ENCODE measurements around the gene PPP6R3. TPM values are rescaled to one million over a fixed set of nuclear protein-coding genes. Genes with fewer than 3 reads are reported as not detected.

PPP6R3 gene
- total RNA-seq, 4 donors from 2014 or later = 103 to 150 (median 119) TPM

DNA sequence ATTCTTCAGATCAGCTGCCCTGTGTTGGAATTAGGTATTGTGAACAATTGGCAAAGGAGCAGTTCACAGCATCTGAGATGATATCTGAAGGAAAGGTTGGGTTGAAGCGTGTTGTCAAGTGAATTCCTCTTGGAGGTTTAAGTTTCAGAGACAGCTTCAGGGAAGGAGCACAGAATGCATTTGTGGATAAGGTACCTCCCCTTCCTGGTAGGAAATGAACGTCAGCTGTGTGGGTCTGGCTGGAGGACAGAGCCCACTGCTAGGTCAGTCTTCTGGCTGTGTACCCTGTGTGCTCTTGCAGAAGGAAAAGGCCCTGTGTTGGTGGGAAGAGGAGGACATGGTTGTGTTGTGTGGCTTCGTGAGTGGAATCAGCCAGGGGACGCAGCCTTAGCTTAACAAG lies 135.7 kb downstream of the PPP6R3 start:
- DNase-seq (ENCODE audit: low spot score in 2 of 2) = no peak
- Histone ChIP-seq H3K4me1 (no peaks in the 10 kb centered on the region), H3K36me3 (peaks cover 0 to 86% (median 36%) of the 10 kb centered on the region in 3 donors), H3K27ac (no peak overlapping the region), H3K9me3 (no peaks in the 10 kb centered on the region), H3K27me3 (no peaks in the 10 kb centered on the region), H3K4me3 (no peak overlapping the region)
- TF ChIP-seq CTCF (IDR thresholded peaks at IDR 0.05) (no peak), POLR2A (IDR thresholded peaks at IDR 0.05) (no peak), EP300 (IDR thresholded peaks at IDR 0.05) (no peak)
- WGBS, 2 donors = 85 to 88% methylated on average over 4 of the region's 4 CpGs

DNA sequence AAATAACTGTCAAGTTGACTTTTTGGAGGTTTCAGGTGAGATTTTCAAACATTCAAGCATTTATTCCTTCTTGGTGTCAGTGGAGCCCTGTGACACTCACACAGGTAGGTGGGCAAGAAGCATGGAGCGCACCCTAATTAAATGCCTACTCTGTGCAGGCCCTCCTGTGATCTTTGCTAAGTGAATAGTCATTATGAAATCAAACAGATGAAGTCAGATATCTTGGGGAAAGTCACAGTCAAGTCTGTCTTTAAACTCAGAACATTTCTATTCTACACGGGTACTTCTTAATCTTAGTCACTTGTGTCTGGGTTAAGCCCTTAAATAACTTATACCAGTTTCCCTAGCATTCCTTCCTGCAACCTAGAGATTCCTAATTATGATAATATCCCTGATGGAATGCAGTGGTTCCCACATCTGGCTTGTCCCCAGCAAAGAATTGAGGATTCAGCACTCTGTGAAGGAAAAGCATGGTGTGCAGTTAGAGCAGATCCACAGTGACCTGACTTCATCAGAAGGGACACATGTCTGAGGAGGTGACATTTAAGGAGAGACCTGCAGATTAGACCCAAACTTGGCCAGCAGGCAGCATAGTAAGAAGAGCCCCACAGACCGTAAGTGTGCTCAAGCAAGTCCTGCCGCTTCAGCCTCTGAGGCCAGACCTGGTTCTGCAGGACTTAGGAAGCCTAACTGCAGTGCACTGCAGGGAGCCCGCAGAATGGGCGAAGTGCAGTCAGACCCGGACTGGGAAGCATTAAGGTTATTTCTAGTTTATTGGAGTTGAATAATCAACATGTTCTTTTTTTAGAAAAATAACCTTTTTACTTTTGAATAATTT lies 138.5 kb downstream of the PPP6R3 start:
- Histone ChIP-seq H3K4me3 (no peak overlapping the region), H3K9me3 (no peaks in the 10 kb centered on the region), H3K27me3 (no peaks in the 10 kb centered on the region), H3K36me3 (peaks cover 3 to 88% (median 47%) of the 10 kb centered on the region in 3 donors), H3K27ac (no peak overlapping the region), H3K4me1 (no peaks in the 10 kb centered on the region)
- WGBS, 2 donors = 90% methylated on average over 7 of the region's 7 CpGs
- no peak for TF ChIP-seq POLR2A (IDR thresholded peaks at IDR 0.05)
- TF ChIP-seq EP300 (IDR thresholded peaks at IDR 0.05) = no peak
- TF ChIP-seq CTCF (IDR thresholded peaks at IDR 0.05) = no peak
- no peak for DNase-seq (ENCODE audit: low spot score in 2 of 2)

DNA sequence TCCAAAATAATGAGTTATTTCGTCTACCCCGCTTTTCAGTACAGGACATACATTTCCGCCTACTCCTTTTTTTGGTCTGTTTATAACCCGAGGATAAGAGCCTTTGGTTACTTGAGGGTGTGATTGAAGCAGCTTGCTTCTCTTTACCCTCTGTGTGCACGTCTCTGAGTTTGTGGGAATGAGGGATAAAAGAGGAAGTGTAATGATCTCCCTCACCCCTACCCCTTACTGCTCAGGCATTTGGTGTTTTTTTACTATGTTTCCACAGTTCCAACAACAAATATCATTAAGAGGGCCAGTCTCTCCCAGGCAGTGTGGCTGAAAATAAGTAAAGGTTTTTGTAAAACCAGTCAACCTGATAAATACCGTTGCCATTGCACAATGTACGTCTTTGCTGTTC lies 140.6 kb downstream of the PPP6R3 start:
- H3K36me3 ChIP-seq = peaks cover 3 to 100% (median 61%) of the 10 kb centered on the region in 3 donors
- no peak overlapping the region for H3K4me3 ChIP-seq
- WGBS, 2 donors = 77 to 82% methylated on average over 7 of the region's 7 CpGs
- no peak overlapping the region for H3K27ac ChIP-seq
- H3K27me3 ChIP-seq = no peaks in the 10 kb centered on the region
- H3K4me1 ChIP-seq = no peaks in the 10 kb centered on the region
- peaks cover 0 to 3% (median 0%) of the 10 kb centered on the region in 4 donors for H3K9me3 ChIP-seq
- TF ChIP-seq EP300 (IDR thresholded peaks at IDR 0.05) (no peak), CTCF (IDR thresholded peaks at IDR 0.05) (no peak), POLR2A (IDR thresholded peaks at IDR 0.05) (no peak)
- no peak for DNase-seq (ENCODE audit: low spot score in 2 of 2)

DNA sequence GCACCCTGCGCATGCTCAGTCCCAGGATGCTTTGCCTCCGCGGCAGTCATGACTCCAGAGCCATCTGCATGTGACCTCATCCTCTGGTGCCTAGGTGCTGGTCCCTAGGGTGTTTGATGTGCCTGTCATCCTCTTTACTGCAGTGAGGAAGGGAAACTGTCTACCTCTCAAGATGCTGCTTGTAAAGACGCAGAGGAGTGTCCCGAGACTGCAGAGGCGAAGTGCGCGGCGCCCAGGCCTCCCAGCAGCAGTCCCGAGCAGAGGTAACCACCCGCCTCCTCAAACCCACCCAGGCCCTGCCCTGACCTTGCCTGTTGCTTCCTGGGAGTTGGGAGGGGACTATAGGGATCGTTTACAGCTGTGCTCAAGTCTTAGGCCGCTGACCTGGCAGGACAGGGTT lies 149.2 kb downstream of the PPP6R3 start:
- H3K27me3 ChIP-seq = no peaks in the 10 kb centered on the region
- no peak for DNase-seq (ENCODE audit: low spot score in 2 of 2)
- H3K36me3 ChIP-seq = peaks cover 2 to 100% (median 31%) of the 10 kb centered on the region in 3 donors
- no peaks in the 10 kb centered on the region for H3K4me1 ChIP-seq
- WGBS, 2 donors = 79 to 86% methylated on average over 13 of the region's 13 CpGs
- no peak for TF ChIP-seq POLR2A (IDR thresholded peaks at IDR 0.05)
- TF ChIP-seq EP300 (IDR thresholded peaks at IDR 0.05) = no peak
- TF ChIP-seq CTCF (IDR thresholded peaks at IDR 0.05) = no peak
- H3K9me3 ChIP-seq = peaks cover 0 to 3% (median 0%) of the 10 kb centered on the region in 4 donors
- no peak overlapping the region for H3K4me3 ChIP-seq
- H3K27ac ChIP-seq = no peak overlapping the region

DNA sequence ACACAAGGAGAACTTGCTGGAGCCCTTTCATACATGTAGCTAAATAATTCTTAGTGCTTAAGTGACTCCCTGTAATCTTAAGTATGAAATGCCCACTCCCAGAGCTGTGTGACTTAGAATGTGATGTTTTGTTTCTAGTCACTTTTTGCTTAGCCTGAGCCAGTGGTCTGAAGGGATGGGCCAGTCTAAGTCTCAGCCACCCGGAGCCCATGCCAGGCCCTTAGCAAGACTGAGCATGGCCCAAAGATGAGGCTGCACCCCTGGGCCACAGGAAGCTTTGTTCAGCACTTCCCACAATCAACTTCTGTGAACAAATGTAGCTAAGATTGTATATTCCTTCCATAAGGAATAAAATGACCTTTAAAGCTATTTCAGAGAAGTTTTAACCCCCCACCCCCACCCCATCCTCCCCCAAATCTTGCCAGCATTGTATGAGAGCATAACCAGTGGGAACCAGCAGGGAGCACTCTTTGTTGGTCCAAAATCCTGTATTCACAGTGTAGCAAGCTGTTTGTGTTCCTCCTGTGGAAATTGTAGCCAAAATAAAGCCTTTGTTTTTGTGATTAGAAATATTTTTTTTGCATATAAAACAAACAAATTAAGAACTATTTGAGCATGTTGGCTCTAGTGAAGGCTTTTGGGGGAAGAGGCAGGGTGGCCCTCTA lies 150.0 kb downstream of the PPP6R3 start:
- Histone ChIP-seq H3K36me3 (peaks cover 4 to 100% (median 26%) of the 10 kb centered on the region in 3 donors), H3K27ac (no peak overlapping the region), H3K4me3 (no peak overlapping the region), H3K9me3 (peaks cover 0 to 9% (median 0%) of the 10 kb centered on the region in 4 donors), H3K27me3 (no peaks in the 10 kb centered on the region), H3K4me1 (no peaks in the 10 kb centered on the region)
- TF ChIP-seq CTCF (IDR thresholded peaks at IDR 0.05) = peak in 2 of 5 experiments; percentile 16 to 17
- no peak for TF ChIP-seq EP300 (IDR thresholded peaks at IDR 0.05)
- WGBS, 2 donors = 50 to 52% methylated on average over 1 of the region's 1 CpG
- no peak for DNase-seq (ENCODE audit: low spot score in 2 of 2)
